Heart right ventricle (tissue), 16 donors: Measurements from ENCODE around the gene ANKRD28. TPM values are rescaled to one million over a fixed set of nuclear protein-coding genes. Genes with fewer than 3 reads are reported as not detected.
A peak's percentile ranks its signal among the peaks of the same experiment; 100 is the strongest.

Experiments
- ATAC-seq, 8 donors: fragments of 200-7000 bp; cut with Tn5 transposase; one replicate each; pipeline ENCODE4 v1.9.1; 2020; ENCODE audit warnings: mild to moderate bottlenecking in 8 of 8, moderate library complexity in 8 of 8, moderate number of reproducible peaks in 1 of 8
- DNase-seq, 2 donors: peaks; one replicate each; pipeline ENCODE4 v3.0.0-alpha.2; 2020
- H3K27ac ChIP-seq, 10 donors: fragments of 200-600 bp; sonication (generic) in 2 of 10; one replicate each; pipeline versions ENCODE4 v1.5.0 to v1.8.0; 2020 to 2022; ENCODE audit warnings: mild to moderate bottlenecking in 3 of 10
- H3K27me3 ChIP-seq, 7 donors: fragments of 200-600 bp; one replicate each; pipeline ENCODE4 v1.8.0; 2021 to 2022; ENCODE audit warnings: mild to moderate bottlenecking in 2 of 7
- H3K36me3 ChIP-seq, 9 donors: fragments of 200-600 bp; sonication (generic) in 1 of 9; one replicate each; pipeline versions ENCODE4 v1.5.0 to v1.8.0; 2020 to 2022; ENCODE audit warnings: mild to moderate bottlenecking in 2 of 9
- H3K4me1 ChIP-seq, 9 donors: fragments of 200-600 bp; sonication (generic) in 1 of 9; one replicate each; pipeline versions ENCODE4 v1.5.0 to v1.8.0; 2020 to 2022; ENCODE audit warnings: mild to moderate bottlenecking in 4 of 9
- H3K4me3 ChIP-seq, 10 donors: fragments of 200-600 bp; sonication (generic) in 2 of 10; one replicate each; pipeline versions ENCODE4 v1.5.0 to v1.8.0; 2020 to 2022; ENCODE audit warnings: mild to moderate bottlenecking in 7 of 10, moderate library complexity in 2 of 10
- H3K9me3 ChIP-seq, 11 donors: fragments of 200-600 bp in 10 of 11; sonication (generic) in 2 of 11; one replicate each; pipeline versions ENCODE4 v1.5.0 to v1.8.0; 2013 to 2022; ENCODE audit warnings: mild to moderate bottlenecking in 2 of 11, control low read depth in 1 of 11, moderate library complexity in 1 of 11
- WGBS, 2 donors: extraction: QIAGEN DNeasy Blood & Tissue Kit; methylation state at CpG; one replicate each; pipeline ENCODE4 v1.1.7; 2013; ENCODE audit warnings: inconsistent platforms in 1 of 2; 5-methylcytosine and 5-hydroxymethylcytosine counted together
- intact Hi-C, 10 donors: fragments of 100-400 bp; cut with DNase I; formaldehyde crosslinking; loops; one replicate each; pipeline versions ENCODE4 v1.11.1 to v1.14.2; 2022
- polyA plus RNA-seq, 2 donors: library from polyadenylated mRNA; stranded (reverse); fragments of 200-250 nt; gene quantifications; one replicate each; pipeline ENCODE4 v1.2.3, GENCODE V29; 2013
- total RNA-seq, 10 donors: library from RNA; stranded (reverse); fragmentation: NEBNext Ultra II Directional in 3 of 10; extraction: Animal tissue kit (Norgen Biotek cat#: 25700) in 3 of 10; gene quantifications; one replicate each; pipeline versions ENCODE4 v1.2.1 to v1.2.4, GENCODE V29; 2021 to 2023
- TF ChIP-seq, protein P1 (sequence below), 9 donors: fragments of 200-600 bp; sonication (generic) in 2 of 9; IDR thresholded peaks; one replicate each; pipeline versions ENCODE4 v1.5.0 to v1.8.0; 2021 to 2022; ENCODE audit warnings: antibody characterized with exemption in 9 of 9, mild to moderate bottlenecking in 5 of 9, moderate library complexity in 1 of 9
- donor health status: Arrhythmogenic right ventricular cardiomyopathy.
- donor health status: ischemic (EF 13 %, LVEDD 7.1; RV severe dilation, severe dysfunction).
- donor health status: healthy with polysubstance abuse.
- donor health status: DM: no; HTN: yes; CAD: no.
- donor health status: DM: no; HTN: no; CAD: no.
- donor health status: ischemic (EF 25% LVEDD 6.9; RV normal size, moderate dysfunction).
- donor health status: ischemic (EF 25% LVEDD 5.7; RV mildly dilated, moderate dysfunction).
- donor health status: healthy.
- donor health status: DM: yes; HTN: yes; CAD: no.
- donor health status: Ischemic cardiomyopathy.
- donor health status: ischemic (EF 35%, LVEDD 5.7; RV mildly dilated, moderate dysfunction).
- donor health status: nonischemic (EF 11% LVEDD 7.7; RV severe dilation, severe dysfunction).
- donor health status: DM: yes; HTN: yes; CAD: no.
- donor health status: PGD.
- donor health status: ischemic (EF 29% LVEDD 5.4; RV normal size, mild dysfunction).
- donor health status: nonischemic (EF 23%, LVEDD 6.1; RV moderate dilation, normal function).

The ANKRD28 gene
- total and polyA plus RNA-seq, 12 donors, result 5.9 to 30.8 (median 27.1) TPM

DNA sequence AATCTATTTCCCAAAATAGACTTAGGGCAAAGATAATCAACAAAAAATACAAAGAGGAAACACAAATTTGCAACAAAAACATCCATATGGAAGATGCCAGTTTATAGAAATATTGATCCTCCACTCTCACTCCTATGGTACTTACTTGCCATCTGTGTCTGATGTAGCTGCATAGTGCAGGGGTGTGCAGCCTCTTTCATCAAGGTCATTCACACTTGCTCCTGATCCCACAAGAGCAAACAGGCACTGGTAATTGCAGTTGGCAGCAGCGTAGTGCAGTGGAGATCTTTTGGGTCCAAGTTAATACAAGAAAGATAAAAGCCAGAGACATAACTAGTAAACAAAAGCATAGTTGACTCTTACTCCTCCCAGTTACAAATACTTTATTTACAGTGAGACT lies 90.0 kb downstream of the ANKRD28 start:
- intact Hi-C loops, result loop anchor here in 1 of 10 donors (10.0 kb wide), 1 partner anchor 97 kb away; no protein-coding TSS in a partner anchor
- no peaks in the 10 kb centered on the region for H3K27me3 ChIP-seq
- 49 to 63% methylated on average over 1 of the region's 1 CpG for WGBS, 2 donors
- no peaks in the 10 kb centered on the region for H3K4me1 ChIP-seq
- H3K36me3 ChIP-seq, result peaks cover 0 to 76% (median 7%) of the 10 kb centered on the region in 9 donors
- H3K4me3 ChIP-seq, result no peak overlapping the region
- no peak for DNase-seq
- no peaks in the 10 kb centered on the region for H3K9me3 ChIP-seq
- TF ChIP-seq, protein P1, sequence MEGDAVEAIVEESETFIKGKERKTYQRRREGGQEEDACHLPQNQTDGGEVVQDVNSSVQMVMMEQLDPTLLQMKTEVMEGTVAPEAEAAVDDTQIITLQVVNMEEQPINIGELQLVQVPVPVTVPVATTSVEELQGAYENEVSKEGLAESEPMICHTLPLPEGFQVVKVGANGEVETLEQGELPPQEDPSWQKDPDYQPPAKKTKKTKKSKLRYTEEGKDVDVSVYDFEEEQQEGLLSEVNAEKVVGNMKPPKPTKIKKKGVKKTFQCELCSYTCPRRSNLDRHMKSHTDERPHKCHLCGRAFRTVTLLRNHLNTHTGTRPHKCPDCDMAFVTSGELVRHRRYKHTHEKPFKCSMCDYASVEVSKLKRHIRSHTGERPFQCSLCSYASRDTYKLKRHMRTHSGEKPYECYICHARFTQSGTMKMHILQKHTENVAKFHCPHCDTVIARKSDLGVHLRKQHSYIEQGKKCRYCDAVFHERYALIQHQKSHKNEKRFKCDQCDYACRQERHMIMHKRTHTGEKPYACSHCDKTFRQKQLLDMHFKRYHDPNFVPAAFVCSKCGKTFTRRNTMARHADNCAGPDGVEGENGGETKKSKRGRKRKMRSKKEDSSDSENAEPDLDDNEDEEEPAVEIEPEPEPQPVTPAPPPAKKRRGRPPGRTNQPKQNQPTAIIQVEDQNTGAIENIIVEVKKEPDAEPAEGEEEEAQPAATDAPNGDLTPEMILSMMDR (IDR thresholded peaks at IDR 0.05), result no peak
- H3K27ac ChIP-seq, result no peak overlapping the region
- peak in 1 of 8 donors; percentile 61 for ATAC-seq

DNA sequence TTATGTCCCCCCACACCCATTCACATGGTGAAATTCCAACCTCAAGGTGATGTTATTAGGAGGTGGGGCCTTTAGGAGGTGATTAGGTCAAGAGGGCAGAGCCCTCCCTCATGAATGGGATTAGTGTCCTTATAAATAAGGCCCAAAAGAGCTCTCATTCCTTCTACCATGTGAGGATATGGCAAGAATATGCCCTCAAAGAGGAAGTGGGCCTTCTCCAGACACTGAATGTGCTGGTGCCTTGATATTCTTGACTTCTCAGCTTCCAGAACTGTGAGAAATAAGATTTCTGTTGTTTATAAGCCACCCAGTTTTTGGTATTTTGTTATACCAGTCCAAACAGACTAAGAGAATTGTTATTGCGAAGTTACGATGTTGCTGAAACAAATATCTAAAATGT lies 94.4 kb downstream of the ANKRD28 start:
- TF ChIP-seq, protein P1 (IDR thresholded peaks at IDR 0.05), result no peak
- peaks cover 0 to 5% (median 0%) of the 10 kb centered on the region in 11 donors for H3K9me3 ChIP-seq
- no peak overlapping the region for H3K4me3 ChIP-seq
- ATAC-seq (no peak), DNase-seq (no peak)
- intact Hi-C loops, result loop anchor here in 1 of 10 donors (10.0 kb wide), 1 partner anchor 101 kb away; no protein-coding TSS in a partner anchor
- H3K4me1 ChIP-seq, result no peaks in the 10 kb centered on the region
- H3K27ac ChIP-seq, result no peak overlapping the region
- WGBS, 2 donors, result 96 to 99% methylated on average over 2 of the region's 2 CpGs
- H3K36me3 ChIP-seq, result peaks cover 0 to 35% (median 7%) of the 10 kb centered on the region in 9 donors
- no peaks in the 10 kb centered on the region for H3K27me3 ChIP-seq

DNA sequence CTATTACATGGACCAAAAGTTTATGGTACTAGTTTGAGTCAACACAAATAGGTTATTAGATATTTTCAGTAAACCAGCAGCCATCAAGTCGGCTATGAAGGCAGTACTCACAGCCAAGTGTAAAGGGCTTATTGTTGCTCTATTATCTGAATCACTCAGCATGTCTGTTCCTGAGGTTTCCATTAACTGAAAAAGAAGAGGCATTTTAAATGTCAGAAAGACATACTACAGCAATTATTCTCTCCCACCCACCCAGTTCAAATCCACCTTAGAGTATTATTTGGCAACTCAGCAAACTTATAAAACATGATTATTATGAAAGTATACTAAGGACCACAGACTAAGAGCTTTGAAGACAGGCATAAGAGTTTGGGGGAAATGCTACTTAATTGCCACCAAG lies 103.2 kb downstream of the ANKRD28 start:
- no peaks in the 10 kb centered on the region for H3K4me1 ChIP-seq
- no peak overlapping the region for H3K27ac ChIP-seq
- no peak overlapping the region for H3K4me3 ChIP-seq
- H3K27me3 ChIP-seq, result no peaks in the 10 kb centered on the region
- ATAC-seq (no peak), DNase-seq (no peak)
- peaks cover 0 to 61% (median 5%) of the 10 kb centered on the region in 9 donors for H3K36me3 ChIP-seq
- intact Hi-C loops, result loop anchor here in 1 of 10 donors (5.0 kb wide), 1 partner anchor 1453 kb away; no protein-coding TSS in a partner anchor
- TF ChIP-seq, protein P1 (IDR thresholded peaks at IDR 0.05), result no peak
- WGBS, 2 donors, result 78 to 80% methylated on average over 1 of the region's 1 CpG
- peaks cover 0 to 5% (median 0%) of the 10 kb centered on the region in 11 donors for H3K9me3 ChIP-seq

DNA sequence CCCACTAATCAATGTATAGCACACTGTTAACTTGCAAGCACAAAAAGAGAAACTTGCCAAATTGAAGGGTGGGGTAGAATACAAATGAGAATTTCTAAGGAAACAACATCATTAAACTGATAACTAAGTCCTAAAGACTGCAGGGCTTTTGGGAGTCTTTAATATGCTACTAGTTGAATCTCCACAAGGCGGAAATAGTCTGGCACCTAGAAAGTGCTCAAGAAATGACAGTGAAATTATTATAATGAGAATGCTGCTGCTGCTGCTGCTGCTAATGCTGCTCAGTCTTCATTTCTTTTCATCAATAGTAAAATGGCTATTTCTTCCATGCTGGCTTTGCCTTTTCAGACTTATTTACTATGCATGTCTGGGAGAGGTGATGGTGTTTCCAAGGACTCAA lies 104.4 kb downstream of the ANKRD28 start:
- ATAC-seq (no peak), DNase-seq (no peak)
- intact Hi-C loops, result no loop called here
- TF ChIP-seq, protein P1 (IDR thresholded peaks at IDR 0.05), result no peak
- Histone ChIP-seq H3K36me3 (peaks cover 0 to 73% (median 7%) of the 10 kb centered on the region in 9 donors), H3K4me3 (no peak overlapping the region), H3K27me3 (no peaks in the 10 kb centered on the region), H3K9me3 (no peaks in the 10 kb centered on the region), H3K27ac (no peak overlapping the region), H3K4me1 (no peaks in the 10 kb centered on the region)
- WGBS, 2 donors, result 4 to 68% methylated on average over 1 of the region's 1 CpG
